GM23338 (cell line): ENCODE data around the gene CWC27. TPM values are rescaled to one million over a fixed set of nuclear protein-coding genes. Genes with fewer than 3 reads are reported as not detected.

ENCODE experiments used
- ATAC-seq: fragments of 200-7000 bp; cut with Tn5 transposase; 3 replicates; pipeline ENCODE4 v1.9.1; 2020
- DNase-seq: peaks from one replicate; pipeline ENCODE4 v3.0.0-alpha.2; 2015; ENCODE audit warnings: low spot score
- H2AFZ ChIP-seq: fragments of 200-600 bp; sonication (generic); 2 replicates; pipeline ENCODE4 v1.8.0; 2016; ENCODE audit warnings: antibody characterized with exemption, mild to moderate bottlenecking, moderate library complexity
- H3F3A ChIP-seq: fragments of 200-600 bp; sonication (generic); replicated peaks from 2 replicates; pipeline ENCODE4 v1.8.0; 2017; ENCODE audit warnings: antibody characterized with exemption, mixed run types, low read depth
- H3K27ac ChIP-seq: fragments of 200-600 bp; sonication (generic); 2 replicates; pipeline ENCODE4 v1.6.1; 2016; ENCODE audit warnings: low read depth
- H3K27me3 ChIP-seq: fragments of 200-600 bp; sonication (generic); 2 replicates; pipeline ENCODE4 v1.8.0; 2016; ENCODE audit warnings: mild to moderate bottlenecking, mixed run types, moderate library complexity; ENCODE audit not compliant: insufficient read depth
- H3K36me3 ChIP-seq: fragments of 200-600 bp; sonication (generic); 2 replicates; pipeline ENCODE4 v1.8.0; 2016; ENCODE audit warnings: mild to moderate bottlenecking; ENCODE audit not compliant: insufficient read depth
- H3K4me1 ChIP-seq: fragments of 200-600 bp; sonication (generic); 2 replicates; pipeline ENCODE4 v1.8.0; 2016; ENCODE audit warnings: mild to moderate bottlenecking, moderate library complexity; ENCODE audit not compliant: insufficient read depth
- H3K4me2 ChIP-seq: fragments of 200-600 bp; sonication (generic); 2 replicates; pipeline ENCODE4 v1.7.1; 2017; ENCODE audit warnings: mixed run types
- H3K4me3 ChIP-seq: fragments of 200-600 bp; sonication (generic); 2 replicates; pipeline ENCODE4 v1.6.1; 2016; ENCODE audit warnings: mixed run types
- H3K79me2 ChIP-seq: fragments of 200-600 bp; sonication (generic); replicated peaks from 2 replicates; pipeline ENCODE4 v1.8.0; 2017; ENCODE audit warnings: mild to moderate bottlenecking; ENCODE audit not compliant: insufficient read depth
- H3K9me2 ChIP-seq: fragments of 200-600 bp; sonication (generic); 2 replicates; pipeline ENCODE4 v1.8.0; 2017; ENCODE audit not compliant: insufficient read depth
- H4K20me1 ChIP-seq: fragments of 200-600 bp; sonication (generic); replicated peaks from 2 replicates; pipeline ENCODE4 v1.8.0; 2017; ENCODE audit warnings: mild to moderate bottlenecking; ENCODE audit not compliant: insufficient read depth
- H3K27ac Mint-ChIP-seq: 2 replicates; pipeline ENCODE4 v1.8.0; 2020; ENCODE audit warnings: inconsistent platforms, mild to moderate bottlenecking, moderate library complexity, mixed read lengths
- H3K27me3 Mint-ChIP-seq: 3 replicates; pipeline ENCODE4 v1.8.0; 2022; ENCODE audit warnings: low read depth, mild to moderate bottlenecking, moderate library complexity, mixed read lengths, inconsistent platforms; ENCODE audit not compliant: insufficient read depth, poor library complexity
- H3K36me3 Mint-ChIP-seq: 3 replicates; pipeline ENCODE4 v1.8.0; 2021; ENCODE audit warnings: low read depth, mild to moderate bottlenecking, inconsistent platforms, moderate library complexity, mixed read lengths
- H3K4me1 Mint-ChIP-seq: 3 replicates; pipeline ENCODE4 v1.8.0; 2020; ENCODE audit warnings: mild to moderate bottlenecking, inconsistent platforms, mixed read lengths
- H3K4me3 Mint-ChIP-seq: 3 replicates; pipeline ENCODE4 v1.8.0; 2021; ENCODE audit warnings: moderate library complexity, mild to moderate bottlenecking, inconsistent platforms, mixed read lengths
- H3K9me3 Mint-ChIP-seq: 3 replicates; pipeline ENCODE4 v1.8.0; 2020; ENCODE audit warnings: moderate library complexity, mild to moderate bottlenecking, inconsistent platforms, mixed read lengths
- EZH2phosphoT487 ChIP-seq: fragments of 200-600 bp; sonication (generic); IDR thresholded peaks from one replicate; pipeline ENCODE4 v1.8.1; 2018; ENCODE audit warnings: antibody characterized with exemption; ENCODE audit not compliant: unreplicated experiment
- NANOG ChIP-seq: IDR thresholded peaks from 2 replicates; pipeline ENCODE4 v1.6.1; 2016; ENCODE audit warnings: antibody characterized with exemption, borderline replicate concordance
- POLR2AphosphoS5 ChIP-seq: IDR thresholded peaks from 2 replicates; pipeline ENCODE4 v1.6.1; 2016; ENCODE audit warnings: antibody characterized with exemption, low read depth
- REST ChIP-seq: IDR thresholded peaks from one replicate; pipeline ENCODE4 v1.6.1; 2018; ENCODE audit warnings: antibody characterized with exemption; ENCODE audit not compliant: unreplicated experiment
- ZNF114 ChIP-seq: fragments of 250-450 bp; sonication (Bioruptor Pico); IDR thresholded peaks from 2 replicates; pipeline ENCODE4 v1.5.0; 2020; ENCODE audit warnings: mild to moderate bottlenecking, moderate library complexity
- polyA plus RNA-seq: library from polyadenylated mRNA; unstranded; fragments of >200 nt; fragmentation: Nextera tagmentation; extraction: Ambion mirVana; gene quantifications from 2 replicates; pipeline ENCODE4 v1.2.1, GENCODE V29; 2016
- total RNA-seq: library from RNA; depleted of rRNA; stranded (reverse); fragments of >200 nt; shearing (Covaris generic); gene quantifications from 2 replicates; pipeline ENCODE4 v1.2.3, GENCODE V29; 2014
- TF ChIP-seq, protein P1 (sequence below), 2 experiments: fragments of 200-600 bp in 1 of 2; sonication (generic) in 1 of 2; conservative IDR thresholded peaks; 2 replicates each; pipeline versions ENCODE4 v1.5.1 to v1.6.1; 2016 to 2017; ENCODE audit warnings: antibody characterized with exemption in 2 of 2, low read depth in 2 of 2, mild to moderate bottlenecking in 2 of 2, moderate library complexity in 1 of 2
- TF ChIP-seq, protein P2 (sequence below): fragments of 250-450 bp; sonication (Bioruptor Pico); IDR thresholded peaks from 2 replicates; pipeline ENCODE4 v1.5.0; 2020; ENCODE audit warnings: mild to moderate bottlenecking, moderate library complexity
- TF ChIP-seq, protein P3 (sequence below): IDR thresholded peaks from 2 replicates; pipeline ENCODE4 v1.6.1; 2016; ENCODE audit warnings: antibody characterized with exemption

CWC27 gene
- total and polyA plus RNA-seq, 2 experiments from 2014 or later, result 27.7 to 115 TPM

- Histone ChIP-seq H3K4me2 (no peak overlapping the region), H3K27me3 (no peaks in the 10 kb centered on the region), H3K36me3 (peaks cover 9% of the 10 kb centered on the region; the same call in 1 of the 2 replicates), H2AFZ (no peak overlapping the region), H3K27ac (no peak overlapping the region), H3F3A (no peaks in the 10 kb centered on the region), H3K9me2 (no peaks in the 10 kb centered on the region), H3K79me2 (peaks cover under 1% of the 10 kb centered on the region; the same call in 1 of the 2 replicates), H4K20me1 (no peaks in the 10 kb centered on the region), H3K4me1 (peaks cover 4% of the 10 kb centered on the region; the same call in 1 of the 2 replicates), H3K4me3 (no peak overlapping the region)
- TF ChIP-seq EZH2phosphoT487, result no peak
- no peak for TF ChIP-seq NANOG
- TF ChIP-seq, protein P1, sequence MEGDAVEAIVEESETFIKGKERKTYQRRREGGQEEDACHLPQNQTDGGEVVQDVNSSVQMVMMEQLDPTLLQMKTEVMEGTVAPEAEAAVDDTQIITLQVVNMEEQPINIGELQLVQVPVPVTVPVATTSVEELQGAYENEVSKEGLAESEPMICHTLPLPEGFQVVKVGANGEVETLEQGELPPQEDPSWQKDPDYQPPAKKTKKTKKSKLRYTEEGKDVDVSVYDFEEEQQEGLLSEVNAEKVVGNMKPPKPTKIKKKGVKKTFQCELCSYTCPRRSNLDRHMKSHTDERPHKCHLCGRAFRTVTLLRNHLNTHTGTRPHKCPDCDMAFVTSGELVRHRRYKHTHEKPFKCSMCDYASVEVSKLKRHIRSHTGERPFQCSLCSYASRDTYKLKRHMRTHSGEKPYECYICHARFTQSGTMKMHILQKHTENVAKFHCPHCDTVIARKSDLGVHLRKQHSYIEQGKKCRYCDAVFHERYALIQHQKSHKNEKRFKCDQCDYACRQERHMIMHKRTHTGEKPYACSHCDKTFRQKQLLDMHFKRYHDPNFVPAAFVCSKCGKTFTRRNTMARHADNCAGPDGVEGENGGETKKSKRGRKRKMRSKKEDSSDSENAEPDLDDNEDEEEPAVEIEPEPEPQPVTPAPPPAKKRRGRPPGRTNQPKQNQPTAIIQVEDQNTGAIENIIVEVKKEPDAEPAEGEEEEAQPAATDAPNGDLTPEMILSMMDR (conservative IDR thresholded peaks at IDR 0.05; ENCODE audit: low read depth in 2 of 2), result no peak
- no peak for TF ChIP-seq ZNF114 (CRISPR knock-in tag)
- no peak for TF ChIP-seq REST
- Mint-ChIP-seq H3K9me3 (no peaks in the 10 kb centered on the region; the same call in 1 of the 3 replicates), H3K4me3 (no peak overlapping the region), H3K4me1 (peaks cover 15% of the 10 kb centered on the region; the same call in 2 of the 3 replicates), H3K27me3 (no peaks in the 10 kb centered on the region), H3K27ac (no peak overlapping the region), H3K36me3 (peaks cover 19% of the 10 kb centered on the region; the same call in 2 of the 3 replicates)
- DNase-seq, result no peak
- ATAC-seq, result no peak
Observed at GRCh38 chr5:64742821-64743220, 25.9 kb upstream of the CWC27 start.

- Mint-ChIP-seq H3K4me3 (no peak overlapping the region), H3K9me3 (no peaks in the 10 kb centered on the region; the same call in 1 of the 3 replicates)
- no peak overlapping the region for H3K4me3 ChIP-seq
- TF ChIP-seq POLR2AphosphoS5, result no peak
- no peak for TF ChIP-seq ZNF114 (CRISPR knock-in tag)
- TF ChIP-seq, protein P2, sequence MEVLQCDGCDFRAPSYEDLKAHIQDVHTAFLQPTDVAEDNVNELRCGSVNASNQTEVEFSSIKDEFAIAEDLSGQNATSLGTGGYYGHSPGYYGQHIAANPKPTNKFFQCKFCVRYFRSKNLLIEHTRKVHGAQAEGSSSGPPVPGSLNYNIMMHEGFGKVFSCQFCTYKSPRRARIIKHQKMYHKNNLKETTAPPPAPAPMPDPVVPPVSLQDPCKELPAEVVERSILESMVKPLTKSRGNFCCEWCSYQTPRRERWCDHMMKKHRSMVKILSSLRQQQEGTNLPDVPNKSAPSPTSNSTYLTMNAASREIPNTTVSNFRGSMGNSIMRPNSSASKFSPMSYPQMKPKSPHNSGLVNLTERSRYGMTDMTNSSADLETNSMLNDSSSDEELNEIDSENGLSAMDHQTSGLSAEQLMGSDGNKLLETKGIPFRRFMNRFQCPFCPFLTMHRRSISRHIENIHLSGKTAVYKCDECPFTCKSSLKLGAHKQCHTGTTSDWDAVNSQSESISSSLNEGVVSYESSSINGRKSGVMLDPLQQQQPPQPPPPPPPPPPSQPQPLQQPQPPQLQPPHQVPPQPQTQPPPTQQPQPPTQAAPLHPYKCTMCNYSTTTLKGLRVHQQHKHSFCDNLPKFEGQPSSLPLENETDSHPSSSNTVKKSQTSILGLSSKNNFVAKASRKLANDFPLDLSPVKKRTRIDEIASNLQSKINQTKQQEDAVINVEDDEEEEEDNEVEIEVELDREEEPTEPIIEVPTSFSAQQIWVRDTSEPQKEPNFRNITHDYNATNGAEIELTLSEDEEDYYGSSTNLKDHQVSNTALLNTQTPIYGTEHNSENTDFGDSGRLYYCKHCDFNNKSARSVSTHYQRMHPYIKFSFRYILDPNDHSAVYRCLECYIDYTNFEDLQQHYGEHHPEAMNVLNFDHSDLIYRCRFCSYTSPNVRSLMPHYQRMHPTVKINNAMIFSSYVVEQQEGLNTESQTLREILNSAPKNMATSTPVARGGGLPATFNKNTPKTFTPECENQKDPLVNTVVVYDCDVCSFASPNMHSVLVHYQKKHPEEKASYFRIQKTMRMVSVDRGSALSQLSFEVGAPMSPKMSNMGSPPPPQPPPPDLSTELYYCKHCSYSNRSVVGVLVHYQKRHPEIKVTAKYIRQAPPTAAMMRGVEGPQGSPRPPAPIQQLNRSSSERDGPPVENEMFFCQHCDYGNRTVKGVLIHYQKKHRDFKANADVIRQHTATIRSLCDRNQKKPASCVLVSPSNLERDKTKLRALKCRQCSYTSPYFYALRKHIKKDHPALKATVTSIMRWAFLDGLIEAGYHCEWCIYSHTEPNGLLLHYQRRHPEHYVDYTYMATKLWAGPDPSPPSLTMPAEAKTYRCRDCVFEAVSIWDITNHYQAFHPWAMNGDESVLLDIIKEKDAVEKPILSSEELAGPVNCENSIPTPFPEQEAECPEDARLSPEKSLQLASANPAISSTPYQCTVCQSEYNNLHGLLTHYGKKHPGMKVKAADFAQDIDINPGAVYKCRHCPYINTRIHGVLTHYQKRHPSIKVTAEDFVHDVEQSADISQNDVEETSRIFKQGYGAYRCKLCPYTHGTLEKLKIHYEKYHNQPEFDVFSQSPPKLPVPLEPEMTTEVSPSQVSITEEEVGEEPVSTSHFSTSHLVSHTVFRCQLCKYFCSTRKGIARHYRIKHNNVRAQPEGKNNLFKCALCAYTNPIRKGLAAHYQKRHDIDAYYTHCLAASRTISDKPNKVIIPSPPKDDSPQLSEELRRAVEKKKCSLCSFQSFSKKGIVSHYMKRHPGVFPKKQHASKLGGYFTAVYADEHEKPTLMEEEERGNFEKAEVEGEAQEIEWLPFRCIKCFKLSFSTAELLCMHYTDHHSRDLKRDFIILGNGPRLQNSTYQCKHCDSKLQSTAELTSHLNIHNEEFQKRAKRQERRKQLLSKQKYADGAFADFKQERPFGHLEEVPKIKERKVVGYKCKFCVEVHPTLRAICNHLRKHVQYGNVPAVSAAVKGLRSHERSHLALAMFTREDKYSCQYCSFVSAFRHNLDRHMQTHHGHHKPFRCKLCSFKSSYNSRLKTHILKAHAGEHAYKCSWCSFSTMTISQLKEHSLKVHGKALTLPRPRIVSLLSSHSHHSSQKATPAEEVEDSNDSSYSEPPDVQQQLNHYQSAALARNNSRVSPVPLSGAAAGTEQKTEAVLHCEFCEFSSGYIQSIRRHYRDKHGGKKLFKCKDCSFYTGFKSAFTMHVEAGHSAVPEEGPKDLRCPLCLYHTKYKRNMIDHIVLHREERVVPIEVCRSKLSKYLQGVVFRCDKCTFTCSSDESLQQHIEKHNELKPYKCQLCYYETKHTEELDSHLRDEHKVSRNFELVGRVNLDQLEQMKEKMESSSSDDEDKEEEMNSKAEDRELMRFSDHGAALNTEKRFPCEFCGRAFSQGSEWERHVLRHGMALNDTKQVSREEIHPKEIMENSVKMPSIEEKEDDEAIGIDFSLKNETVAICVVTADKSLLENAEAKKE (CRISPR knock-in tag), result no peak
- TF ChIP-seq, protein P3, sequence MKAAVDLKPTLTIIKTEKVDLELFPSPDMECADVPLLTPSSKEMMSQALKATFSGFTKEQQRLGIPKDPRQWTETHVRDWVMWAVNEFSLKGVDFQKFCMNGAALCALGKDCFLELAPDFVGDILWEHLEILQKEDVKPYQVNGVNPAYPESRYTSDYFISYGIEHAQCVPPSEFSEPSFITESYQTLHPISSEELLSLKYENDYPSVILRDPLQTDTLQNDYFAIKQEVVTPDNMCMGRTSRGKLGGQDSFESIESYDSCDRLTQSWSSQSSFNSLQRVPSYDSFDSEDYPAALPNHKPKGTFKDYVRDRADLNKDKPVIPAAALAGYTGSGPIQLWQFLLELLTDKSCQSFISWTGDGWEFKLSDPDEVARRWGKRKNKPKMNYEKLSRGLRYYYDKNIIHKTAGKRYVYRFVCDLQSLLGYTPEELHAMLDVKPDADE, result no peak
Observed at GRCh38 chr5:64744914-64745313, 23.8 kb upstream of the CWC27 start.

More at GRCh38 chr5:64744914-64745313, 23.8 kb upstream of the CWC27 start:
- H3K79me2 ChIP-seq, result peaks cover 5% of the 10 kb centered on the region
- ATAC-seq (peak; percentile 84), DNase-seq (peak; percentile 45)
- H4K20me1 ChIP-seq, result 0 out of 2 replicates have a peak, but pooled peaks cover 4% of the 10 kb centered on the region
- Mint-ChIP-seq H3K36me3 (peaks cover 14% of the 10 kb centered on the region; the same call in 2 of the 3 replicates), H3K27me3 (no peaks in the 10 kb centered on the region), H3K4me1 (peaks cover 15% of the 10 kb centered on the region; the same call in 2 of the 3 replicates), H3K27ac (peak overlapping the region; percentile 29)
- H3K4me1 ChIP-seq, result peaks cover 4% of the 10 kb centered on the region; the same call in 1 of the 2 replicates
- H2AFZ ChIP-seq, result no peak overlapping the region
- H3F3A ChIP-seq, result no peaks in the 10 kb centered on the region
- H3K9me2 ChIP-seq, result no peaks in the 10 kb centered on the region
- H3K27me3 ChIP-seq, result no peaks in the 10 kb centered on the region
- peaks cover 5% of the 10 kb centered on the region; the same call in 1 of the 2 replicates for H3K36me3 ChIP-seq
- H3K27ac ChIP-seq, result peak overlapping the region; percentile 36; the same call in 1 of the 2 replicates
- no peak overlapping the region for H3K4me2 ChIP-seq
